ENCODE measurements around the gene CD300LD. TPM values are rescaled to one million over a fixed set of nuclear protein-coding genes. Genes with fewer than 3 reads are reported as not detected.

CD300LD gene
- total RNA-seq, 1 experiment from 2014 or later: not detected

- Histone ChIP-seq H3K4me2 (no peak overlapping the region), H3K4me1 (replicated peaks; ENCODE audit: insufficient read depth) (no peaks in the 10 kb centered on the region), H3K27ac (no peak overlapping the region), H3K9me3 (ENCODE audit: insufficient read depth, low read depth) (no peaks in the 10 kb centered on the region), H3K36me3 (ENCODE audit: low read depth) (no peaks in the 10 kb centered on the region), H3K27me3 (ENCODE audit: insufficient read depth, low read depth) (peaks cover 79% of the 10 kb centered on the region), H3K4me3 (no peak overlapping the region), H3K9me2 (ENCODE audit: insufficient read depth) (no peaks in the 10 kb centered on the region), H3K79me2 (ENCODE audit: low read depth) (no peaks in the 10 kb centered on the region), H2AFZ (no peak overlapping the region), H4K20me1 (ENCODE audit: insufficient read depth) (no peaks in the 10 kb centered on the region), H3F3A (ENCODE audit: insufficient read depth, low read depth) (no peaks in the 10 kb centered on the region)
- BruUV-seq (replicated peaks): no TSS peak
- DNase-seq: no peak
- CTCF ChIA-PET: no interaction called here
- intact Hi-C loops (cut with micrococcal nuclease; ENCODE audit: unreplicated experiment): no loop called here
- TF ChIP-seq CTCF (conservative IDR thresholded peaks at IDR 0.05) (no peak), EZH2 (IDR thresholded peaks at IDR 0.05; ENCODE audit: low read depth) (no peak)
- POLR2A ChIA-PET (ENCODE audit: unreplicated experiment): no interaction called here
Measured at GRCh38 chr17:74571621-74572270, 20.3 kb downstream of the CD300LD start.

DNA sequence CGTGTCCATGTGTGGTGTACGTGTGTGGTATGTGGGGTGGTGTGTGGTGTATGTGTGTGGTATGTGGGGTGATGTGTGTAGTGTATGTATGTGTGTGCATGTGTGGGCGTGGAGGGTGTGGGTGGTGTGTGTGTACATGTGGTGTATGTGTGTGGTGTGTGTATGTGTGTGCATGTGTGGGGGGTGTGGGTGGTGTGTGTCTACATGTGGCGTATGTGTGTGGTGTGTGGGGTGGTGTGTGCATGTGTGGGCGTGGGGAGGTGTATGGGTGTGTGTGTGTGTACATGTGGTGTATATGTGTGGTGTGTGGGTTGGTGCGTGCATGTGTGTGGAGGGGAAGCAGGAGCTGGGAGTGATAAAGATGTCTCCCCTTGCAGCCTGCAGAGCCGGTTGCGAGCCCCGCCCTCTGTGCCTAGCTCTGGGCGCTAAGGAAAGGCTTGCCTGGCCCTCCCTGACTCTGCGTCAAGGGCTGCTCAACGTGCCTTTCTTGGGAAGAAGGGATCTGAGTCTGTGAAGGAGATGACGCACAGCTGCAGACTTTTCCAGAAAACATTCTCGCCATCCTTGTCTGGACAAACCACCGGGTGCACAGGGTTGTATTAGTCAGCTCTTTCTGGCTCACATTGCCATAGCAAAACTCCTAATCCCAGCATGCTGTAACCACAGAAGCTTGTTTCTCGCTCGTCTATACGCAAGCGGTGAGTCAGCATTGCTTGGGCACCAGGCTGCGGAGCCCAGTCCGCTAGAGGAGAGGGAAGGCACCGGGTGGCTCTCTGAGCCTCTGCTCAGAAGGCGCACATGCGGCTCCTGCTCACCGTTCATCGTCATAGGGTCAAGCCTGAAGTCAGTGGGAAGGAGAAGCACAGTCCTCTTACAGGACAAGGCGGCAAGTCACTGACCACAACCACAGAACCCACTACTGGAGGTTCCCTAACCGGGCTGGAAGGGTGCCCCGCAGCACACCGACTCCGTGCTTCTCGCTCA is 22.8 kb downstream of the CD300LD start:
- Histone ChIP-seq H3K4me2 (no peak overlapping the region), H3K36me3 (ENCODE audit: low read depth) (no peaks in the 10 kb centered on the region), H3K27me3 (ENCODE audit: insufficient read depth, low read depth) (peaks cover 77% of the 10 kb centered on the region), H4K20me1 (ENCODE audit: insufficient read depth) (no peaks in the 10 kb centered on the region), H3K79me2 (ENCODE audit: low read depth) (no peaks in the 10 kb centered on the region), H3F3A (ENCODE audit: insufficient read depth, low read depth) (no peaks in the 10 kb centered on the region), H2AFZ (no peak overlapping the region; the same call in 1 of the 2 replicates), H3K4me3 (no peak overlapping the region), H3K4me1 (replicated peaks; ENCODE audit: insufficient read depth) (no peaks in the 10 kb centered on the region), H3K9me3 (ENCODE audit: insufficient read depth, low read depth) (no peaks in the 10 kb centered on the region), H3K9me2 (ENCODE audit: insufficient read depth) (no peaks in the 10 kb centered on the region), H3K27ac (no peak overlapping the region)
- DNase-seq: peak; percentile 34 to 76
- intact Hi-C loops (cut with micrococcal nuclease; ENCODE audit: unreplicated experiment): no loop called here
- CTCF ChIA-PET: no interaction called here
- TF ChIP-seq EZH2 (IDR thresholded peaks at IDR 0.05; ENCODE audit: low read depth) (no peak), CTCF (conservative IDR thresholded peaks at IDR 0.05) (no peak)
- POLR2A ChIA-PET (ENCODE audit: unreplicated experiment): no interaction called here
- no TSS peak for BruUV-seq (replicated peaks)

DNA sequence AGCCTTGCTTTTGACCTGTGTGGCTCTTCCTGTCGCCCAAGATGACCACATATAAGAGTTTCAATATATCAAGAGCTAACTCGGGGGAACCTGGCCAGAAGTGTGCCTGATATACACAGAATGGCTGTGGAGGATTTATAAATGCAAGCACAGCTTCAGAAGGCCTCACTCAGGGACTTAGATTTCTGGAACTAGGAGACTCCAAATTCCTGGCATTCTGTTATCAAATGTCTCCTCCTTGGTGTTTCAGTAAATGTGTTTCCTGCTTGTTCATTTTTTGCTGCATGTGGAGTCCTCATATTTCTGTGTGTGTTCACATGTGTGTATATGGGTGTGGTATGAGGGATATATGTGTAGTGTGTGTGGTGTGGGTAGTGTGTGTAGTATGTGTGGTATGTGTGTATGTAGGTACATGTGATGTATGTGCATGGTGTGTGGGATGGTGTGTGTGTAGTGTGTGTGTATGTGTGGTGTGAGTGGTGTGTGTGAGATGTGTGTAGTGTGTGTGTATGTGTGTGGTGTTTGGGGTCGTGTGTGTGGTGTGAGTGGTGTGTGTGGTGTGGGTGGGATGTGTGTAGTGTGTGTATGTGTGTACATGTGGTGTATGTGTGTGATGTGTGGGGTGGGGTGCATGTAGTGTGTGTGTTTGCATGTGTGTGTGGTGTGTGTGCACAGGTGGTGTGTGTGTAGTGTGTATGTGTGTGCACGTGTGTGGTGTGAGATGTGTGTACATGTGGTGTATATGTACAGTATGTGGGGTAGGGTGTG is 23.8 kb downstream of the CD300LD start:
- H3K4me1 ChIP-seq (replicated peaks; ENCODE audit: insufficient read depth): no peaks in the 10 kb centered on the region
- ChIA-PET POLR2A (ENCODE audit: unreplicated experiment) (no interaction called here), CTCF (no interaction called here)
- no peaks in the 10 kb centered on the region for H3K9me2 ChIP-seq (ENCODE audit: insufficient read depth)
- H3K27ac ChIP-seq: no peak overlapping the region
- TF ChIP-seq CTCF (conservative IDR thresholded peaks at IDR 0.05): no peak
- no peak for TF ChIP-seq EZH2 (IDR thresholded peaks at IDR 0.05; ENCODE audit: low read depth)
- no peak overlapping the region for H3K4me2 ChIP-seq
- H3K27me3 ChIP-seq (ENCODE audit: insufficient read depth, low read depth): peaks cover 80% of the 10 kb centered on the region
- no peaks in the 10 kb centered on the region for H4K20me1 ChIP-seq (ENCODE audit: insufficient read depth)
- no peaks in the 10 kb centered on the region for H3K36me3 ChIP-seq (ENCODE audit: low read depth)
- no peak overlapping the region for H2AFZ ChIP-seq
- intact Hi-C loops (cut with micrococcal nuclease; ENCODE audit: unreplicated experiment): no loop called here
- H3F3A ChIP-seq (ENCODE audit: insufficient read depth, low read depth): no peaks in the 10 kb centered on the region
- no peaks in the 10 kb centered on the region for H3K9me3 ChIP-seq (ENCODE audit: insufficient read depth, low read depth)
- H3K79me2 ChIP-seq (ENCODE audit: low read depth): no peaks in the 10 kb centered on the region
- H3K4me3 ChIP-seq: no peak overlapping the region
- DNase-seq: no peak
- no TSS peak for BruUV-seq (replicated peaks)
